SK-N-SH (cell line): Measurements from ENCODE around the gene TMCO2. TPM values are rescaled to one million over a fixed set of nuclear protein-coding genes. Genes with fewer than 3 reads are reported as not detected.

ENCODE experiments used
- CTCF ChIA-PET: fragments of 300-600, 350-600 bp; formaldehyde crosslinking; extraction: SDS; loops from one replicate; lab custom pipeline; 2021; lab: Yijun Ruan, JAX
- POLR2A ChIA-PET: fragments of 350-600 bp; sonication (Branson Sonifier 250); formaldehyde crosslinking; extraction: SDS; loops from one replicate; lab custom pipeline; 2020; ENCODE audit warnings: antibody characterized with exemption, inconsistent platforms; lab: Yijun Ruan, JAX
- DNase-seq: peaks from one replicate; pipeline ENCODE4 v3.0.0; 2012
- H2AFZ ChIP-seq: fragments of 200-600 bp; sonication (generic); 2 replicates; pipeline ENCODE4 v1.8.1; 2016; ENCODE audit warnings: antibody characterized with exemption, mild to moderate bottlenecking, low read depth
- H3F3A ChIP-seq: fragments of 200-600 bp; sonication (generic); replicated peaks from 2 replicates; pipeline ENCODE3; 2016; ENCODE audit warnings: antibody characterized with exemption, mild to moderate bottlenecking; ENCODE audit not compliant: insufficient read depth
- H3K27ac ChIP-seq, 2 experiments: fragments of 200-500 bp in 1 of 2; fragments of 200-600 bp in 1 of 2; sonication (Bioruptor generic) in 1 of 2; sonication (generic), shearing (Covaris generic) in 1 of 2; 2 replicates each; pipeline versions ENCODE4 v1.5.1 to v1.6.1; 2014 to 2016; ENCODE audit warnings: low read depth in 2 of 2, inconsistent platforms in 1 of 2, low read length in 1 of 2, mild to moderate bottlenecking in 1 of 2, mixed read lengths in 1 of 2
- H3K27me3 ChIP-seq: fragments of 200-600 bp; sonication (generic), shearing (Covaris generic); 2 replicates; pipeline ENCODE4 v1.6.1; 2016; ENCODE audit warnings: mixed run types; ENCODE audit not compliant: insufficient read depth
- H3K36me3 ChIP-seq, 2 experiments: fragments of 200-500 bp in 1 of 2; fragments of 200-600 bp in 1 of 2; sonication (Bioruptor generic) in 1 of 2; sonication (generic) in 1 of 2; replicated peaks in 1 of 2; 2 replicates each; pipeline versions ENCODE3 to v1.5.1; 2014 to 2016; ENCODE audit warnings: low read length in 1 of 2, mild to moderate bottlenecking in 1 of 2; ENCODE audit not compliant: insufficient read depth in 2 of 2, control insufficient read depth in 1 of 2
- H3K4me1 ChIP-seq, 2 experiments: fragments of 200-500 bp in 1 of 2; fragments of 200-600 bp in 1 of 2; sonication (Bioruptor generic) in 1 of 2; sonication (generic), shearing (Covaris generic) in 1 of 2; 2 replicates each; pipeline versions ENCODE4 v1.5.1 to v1.6.1; 2014 to 2016; ENCODE audit warnings: low read depth in 1 of 2, low read length in 1 of 2, mixed run types in 1 of 2; ENCODE audit not compliant: insufficient read depth in 2 of 2, control insufficient read depth in 1 of 2
- H3K4me2 ChIP-seq: fragments of 200-600 bp; sonication (generic), shearing (Covaris generic); 2 replicates; pipeline ENCODE4 v1.6.1; 2017; ENCODE audit warnings: mixed run types
- H3K4me3 ChIP-seq, 2 experiments: fragments of 200-500 bp in 1 of 2; fragments of 200-600 bp in 1 of 2; sonication (Bioruptor generic) in 1 of 2; sonication (generic), shearing (Covaris generic) in 1 of 2; 2 replicates each; pipeline versions ENCODE4 v1.5.1 to v1.8.1; 2014 to 2016; ENCODE audit warnings: low read depth in 2 of 2, inconsistent platforms in 1 of 2, low read length in 1 of 2, mild to moderate bottlenecking in 1 of 2, mixed read lengths in 1 of 2, moderate library complexity in 1 of 2
- H3K79me2 ChIP-seq: fragments of 200-600 bp; sonication (generic); 2 replicates; pipeline ENCODE4 v1.8.1; 2017; ENCODE audit warnings: mild to moderate bottlenecking; ENCODE audit not compliant: insufficient read depth
- H3K9ac ChIP-seq: fragments of 200-600 bp; sonication (generic); 2 replicates; pipeline ENCODE4 v1.6.1; 2017; ENCODE audit warnings: mixed run types
- H3K9me2 ChIP-seq: fragments of 200-600 bp; sonication (generic); 2 replicates; pipeline ENCODE4 v1.6.1; 2017; ENCODE audit warnings: mixed run types
- H3K9me3 ChIP-seq: fragments of 200-600 bp; sonication (generic); 2 replicates; pipeline ENCODE4 v1.6.1; 2017; ENCODE audit warnings: mixed run types, mild to moderate bottlenecking, moderate library complexity
- H4K20me1 ChIP-seq: fragments of 200-600 bp; sonication (generic); 2 replicates; pipeline ENCODE4 v1.6.1; 2017; ENCODE audit warnings: mild to moderate bottlenecking, mixed run types; ENCODE audit not compliant: insufficient read depth
- EP300 ChIP-seq, 2 experiments: IDR thresholded peaks; 2 replicates each; pipeline versions ENCODE4 v1.4.0 to v1.6.1; 2012; ENCODE audit warnings: borderline replicate concordance in 1 of 2, low read depth in 1 of 2, low read length in 1 of 2
- FOXJ3 ChIP-seq: sonication (generic); formaldehyde crosslinking; IDR thresholded peaks from 2 replicates; pipeline ENCODE4 v1.5.1; 2020; ENCODE audit warnings: mild to moderate bottlenecking, missing genetic modification reagents
- GATA2 ChIP-seq: sonication (generic); formaldehyde crosslinking; IDR thresholded peaks from 2 replicates; pipeline ENCODE4 v1.5.0; 2020; ENCODE audit warnings: mild to moderate bottlenecking, missing genetic modification reagents
- JUND ChIP-seq: IDR thresholded peaks from 2 replicates; pipeline ENCODE4 v1.4.0; 2012
- MXI1 ChIP-seq: IDR thresholded peaks from 2 replicates; pipeline ENCODE4 v1.6.1; 2012; ENCODE audit warnings: mild to moderate bottlenecking, low read depth, low read length, improper control_type of control experiment
- NFIC ChIP-seq: IDR thresholded peaks from 2 replicates; pipeline ENCODE4 v1.4.0; 2012; ENCODE audit warnings: borderline replicate concordance
- PBX3 ChIP-seq: IDR thresholded peaks from 2 replicates; pipeline ENCODE4; 2012
- RCOR1 ChIP-seq: fragments of 150-350 bp; IDR thresholded peaks from 2 replicates; pipeline ENCODE4 v1.6.1; 2017; ENCODE audit warnings: antibody characterized with exemption, low read length
- REST ChIP-seq: IDR thresholded peaks from 2 replicates; pipeline ENCODE4 v1.6.1; 2012; ENCODE audit warnings: mild to moderate bottlenecking, low read depth, low read length, moderate library complexity
- RXRA ChIP-seq: IDR thresholded peaks from 2 replicates; pipeline ENCODE4 v1.4.0; 2012; ENCODE audit warnings: low read depth, mild to moderate bottlenecking, borderline replicate concordance
- SIN3A ChIP-seq: IDR thresholded peaks from 2 replicates; pipeline ENCODE4 v1.6.1; 2012; ENCODE audit warnings: low read depth, mild to moderate bottlenecking, low read length, moderate library complexity, borderline replicate concordance
- TCF12 ChIP-seq: IDR thresholded peaks from 2 replicates; pipeline ENCODE4 v1.4.0; 2012
- WGBS: methylation state at CpG from one replicate; pipeline ENCODE4 v1.1.6; 2017; ENCODE audit warnings: low lambda C conversion rate; 5-methylcytosine and 5-hydroxymethylcytosine counted together
- polyA plus RNA-seq, 3 experiments: library from polyadenylated mRNA; depleted of rRNA; stranded (reverse); fragments of >200 nt; gene quantifications; 2 replicates each; pipeline ENCODE4 v1.2.3, GENCODE V29; 2012
- TF ChIP-seq, protein P1 (sequence below): fragments of 200-600 bp; sonication (generic); IDR thresholded peaks from 2 replicates; pipeline ENCODE4 v1.6.1; 2017; ENCODE audit warnings: antibody characterized with exemption, mild to moderate bottlenecking, moderate library complexity

The TMCO2 gene
- polyA plus RNA-seq, 1 of the 3 experiments (the other 2 are of a cell fraction) = not detected

- ChIA-PET POLR2A (no interaction called here), CTCF (interaction anchor here (0.6 kb wide), 2 partner anchors 19 to 70 kb away, joined by 3 read pairs; no protein-coding TSS in a partner anchor)
- Histone ChIP-seq H3K27ac (no peak overlapping the region), H3K9ac (no peak overlapping the region), H3K9me3 (no peaks in the 10 kb centered on the region), H3K4me1 (no peaks in the 10 kb centered on the region), H3K4me2 (no peak overlapping the region), H2AFZ (no peak overlapping the region), H3F3A (peaks cover 7% of the 10 kb centered on the region), H4K20me1 (no peaks in the 10 kb centered on the region), H3K9me2 (no peaks in the 10 kb centered on the region), H3K36me3 (peaks cover 0 to 25% of the 10 kb centered on the region in 2 experiments), H3K79me2 (peaks cover 33% of the 10 kb centered on the region; the same call in 1 of the 2 replicates), H3K27me3 (no peaks in the 10 kb centered on the region), H3K4me3 (no peak overlapping the region)
- no peak for TF ChIP-seq EP300 (IDR thresholded peaks at IDR 0.05; ENCODE audit: borderline replicate concordance in 1 of 2, low read depth in 1 of 2, low read length in 1 of 2)
- TF ChIP-seq RCOR1 = no peak
- TF ChIP-seq REST = no peak
- TF ChIP-seq PBX3 = no peak
- no peak for TF ChIP-seq TCF12
- TF ChIP-seq SIN3A = no peak
- no peak for TF ChIP-seq MXI1
- no peak for TF ChIP-seq JUND
- TF ChIP-seq RXRA = no peak
- no peak for TF ChIP-seq FOXJ3 (CRISPR knock-in tag)
- no peak for TF ChIP-seq NFIC
- TF ChIP-seq, protein P1, sequence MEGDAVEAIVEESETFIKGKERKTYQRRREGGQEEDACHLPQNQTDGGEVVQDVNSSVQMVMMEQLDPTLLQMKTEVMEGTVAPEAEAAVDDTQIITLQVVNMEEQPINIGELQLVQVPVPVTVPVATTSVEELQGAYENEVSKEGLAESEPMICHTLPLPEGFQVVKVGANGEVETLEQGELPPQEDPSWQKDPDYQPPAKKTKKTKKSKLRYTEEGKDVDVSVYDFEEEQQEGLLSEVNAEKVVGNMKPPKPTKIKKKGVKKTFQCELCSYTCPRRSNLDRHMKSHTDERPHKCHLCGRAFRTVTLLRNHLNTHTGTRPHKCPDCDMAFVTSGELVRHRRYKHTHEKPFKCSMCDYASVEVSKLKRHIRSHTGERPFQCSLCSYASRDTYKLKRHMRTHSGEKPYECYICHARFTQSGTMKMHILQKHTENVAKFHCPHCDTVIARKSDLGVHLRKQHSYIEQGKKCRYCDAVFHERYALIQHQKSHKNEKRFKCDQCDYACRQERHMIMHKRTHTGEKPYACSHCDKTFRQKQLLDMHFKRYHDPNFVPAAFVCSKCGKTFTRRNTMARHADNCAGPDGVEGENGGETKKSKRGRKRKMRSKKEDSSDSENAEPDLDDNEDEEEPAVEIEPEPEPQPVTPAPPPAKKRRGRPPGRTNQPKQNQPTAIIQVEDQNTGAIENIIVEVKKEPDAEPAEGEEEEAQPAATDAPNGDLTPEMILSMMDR = no peak
- no peak for TF ChIP-seq GATA2 (CRISPR knock-in tag)
- no peak for DNase-seq
- 97% methylated on average over 6 of the region's 6 CpGs for WGBS
Observed at GRCh38 chr1:40224040-40224439, 23.7 kb upstream of the TMCO2 start.
